SJCRH30 (cell line): ENCODE data around the gene LTBP1. TPM values are rescaled to one million over a fixed set of nuclear protein-coding genes. Genes with fewer than 3 reads are reported as not detected.
A peak's percentile ranks its signal among the peaks of the same experiment; 100 is the strongest.

Experiments
- DNase-seq, 2 experiments: peaks; one replicate each; pipeline ENCODE4 v3.0.0-alpha.2; 2015 to 2020
- H3K27ac ChIP-seq: fragments of 250-450 bp; sonication (Bioruptor Pico); 2 replicates; pipeline ENCODE4 v1.5.1; 2020; ENCODE audit warnings: mild to moderate bottlenecking, moderate library complexity
- H3K27me3 ChIP-seq: fragments of 250-450 bp; sonication (Bioruptor Pico); 2 replicates; pipeline ENCODE4 v1.5.1; 2020; ENCODE audit warnings: mild to moderate bottlenecking, moderate library complexity
- H3K36me3 ChIP-seq: fragments of 250-450 bp; sonication (Bioruptor Pico); 2 replicates; pipeline ENCODE4 v1.5.1; 2020; ENCODE audit warnings: mild to moderate bottlenecking, moderate library complexity
- H3K4me1 ChIP-seq: fragments of 250-450 bp; sonication (Bioruptor Pico); 2 replicates; pipeline ENCODE4 v1.5.1; 2020; ENCODE audit warnings: mild to moderate bottlenecking, moderate library complexity
- H3K4me3 ChIP-seq: fragments of 250-450 bp; sonication (Bioruptor Pico); 2 replicates; pipeline ENCODE4 v1.5.1; 2020; ENCODE audit warnings: mild to moderate bottlenecking, moderate library complexity
- H3K9me3 ChIP-seq: fragments of 250-450 bp; sonication (Bioruptor Pico); replicated peaks from 2 replicates; pipeline ENCODE4 v1.5.1; 2020; ENCODE audit warnings: mild to moderate bottlenecking, moderate library complexity
- total RNA-seq: library from RNA; depleted of rRNA; stranded (reverse); fragments of >200 nt; shearing (Covaris generic); gene quantifications from 2 replicates; pipeline ENCODE4 v1.2.3, GENCODE V29; 2014

Gene LTBP1
- total RNA-seq, 1 experiment from 2014 or later = 63.1 TPM

- peak; percentile 54 to 72 for DNase-seq
- H3K27ac ChIP-seq = peak overlapping the region; percentile 25
- no peak overlapping the region for H3K4me3 ChIP-seq
Observed at GRCh38 chr2:33069894-33070651, 123.3 kb downstream of the LTBP1 start.

DNA sequence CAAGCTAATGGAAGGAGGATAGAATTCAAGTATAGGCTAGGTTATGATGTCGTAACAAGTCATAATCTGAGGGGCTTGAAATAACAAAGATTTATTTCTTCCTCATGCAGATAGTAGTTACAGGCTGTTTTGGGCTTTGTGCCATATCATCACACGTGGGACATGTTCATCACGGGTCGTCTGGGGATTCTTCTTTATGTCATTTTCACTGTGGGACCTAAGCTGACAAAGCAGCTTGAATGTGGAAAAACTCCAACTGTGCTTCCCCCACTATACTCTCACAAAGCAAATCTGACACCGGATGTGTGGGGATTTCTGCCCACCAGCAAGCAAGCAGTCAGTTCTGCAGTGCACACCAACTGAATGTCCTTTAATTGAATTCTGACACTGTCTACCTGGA lies 124.8 kb downstream of the LTBP1 start:
- H3K9me3 ChIP-seq = no peaks in the 10 kb centered on the region
- H3K4me1 ChIP-seq = peaks cover 32% of the 10 kb centered on the region
- no peaks in the 10 kb centered on the region for H3K36me3 ChIP-seq
- no peak overlapping the region for H3K27ac ChIP-seq
- DNase-seq = no peak
- H3K4me3 ChIP-seq = no peak overlapping the region
- H3K27me3 ChIP-seq = no peaks in the 10 kb centered on the region

More at GRCh38 chr2:33069894-33070651, 123.3 kb downstream of the LTBP1 start:
- H3K36me3 ChIP-seq = no peaks in the 10 kb centered on the region
- peaks cover 32% of the 10 kb centered on the region for H3K4me1 ChIP-seq
- H3K27me3 ChIP-seq = no peaks in the 10 kb centered on the region
- H3K9me3 ChIP-seq = no peaks in the 10 kb centered on the region; the same call in 1 of the 2 replicates

DNA sequence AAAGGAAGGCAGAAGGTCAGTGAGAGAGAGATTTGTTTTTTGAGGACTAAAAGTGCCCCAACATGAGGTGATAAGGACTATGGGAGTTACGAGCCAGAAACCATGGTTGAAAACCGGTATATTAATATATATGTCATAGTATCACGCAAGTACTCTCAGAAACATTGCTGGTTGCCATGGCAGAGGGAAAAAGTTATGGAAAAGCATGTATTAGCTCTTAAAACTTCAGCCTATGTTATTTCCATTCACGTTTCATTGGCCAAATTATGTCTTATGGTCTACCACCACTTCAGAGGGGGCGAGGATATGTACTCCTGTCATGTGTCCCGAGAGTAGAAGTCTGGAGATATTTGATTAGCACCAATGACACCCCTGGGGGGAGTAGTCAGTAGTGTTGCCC lies 125.9 kb downstream of the LTBP1 start:
- Histone ChIP-seq H3K9me3 (no peaks in the 10 kb centered on the region), H3K36me3 (no peaks in the 10 kb centered on the region), H3K4me1 (peaks cover 24% of the 10 kb centered on the region), H3K4me3 (no peak overlapping the region), H3K27me3 (no peaks in the 10 kb centered on the region), H3K27ac (no peak overlapping the region)
- no peak for DNase-seq

GRCh38 chr2:33073018-33073417 lies 126.3 kb downstream of the LTBP1 start:
- Histone ChIP-seq H3K27ac (no peak overlapping the region), H3K36me3 (no peaks in the 10 kb centered on the region), H3K4me3 (no peak overlapping the region), H3K27me3 (no peaks in the 10 kb centered on the region), H3K4me1 (peaks cover 20% of the 10 kb centered on the region), H3K9me3 (no peaks in the 10 kb centered on the region)
- DNase-seq = no peak

DNA sequence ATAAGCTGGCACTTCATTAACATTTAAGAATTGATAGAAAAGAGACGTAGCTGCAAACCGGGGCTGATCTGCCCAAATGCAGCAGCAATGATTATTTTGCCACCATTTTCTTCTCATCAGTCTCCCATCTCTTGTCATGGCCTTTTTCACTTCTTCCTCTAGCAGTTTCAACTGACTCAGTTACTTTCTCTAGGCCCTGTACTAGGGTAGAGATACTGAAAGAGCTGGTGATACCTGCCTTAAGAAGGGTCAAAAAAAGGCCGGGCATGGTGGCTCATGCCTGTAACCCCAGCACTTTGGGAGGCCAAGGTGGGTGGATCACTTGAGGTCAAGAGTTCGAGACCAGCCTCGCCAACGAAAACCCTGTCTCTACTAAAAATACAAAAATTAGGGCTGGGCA lies 127.4 kb downstream of the LTBP1 start:
- H3K9me3 ChIP-seq = no peaks in the 10 kb centered on the region
- no peaks in the 10 kb centered on the region for H3K27me3 ChIP-seq
- H3K4me1 ChIP-seq = peaks cover 14% of the 10 kb centered on the region
- H3K27ac ChIP-seq = no peak overlapping the region
- no peak for DNase-seq
- H3K36me3 ChIP-seq = no peaks in the 10 kb centered on the region
- H3K4me3 ChIP-seq = no peak overlapping the region

DNA sequence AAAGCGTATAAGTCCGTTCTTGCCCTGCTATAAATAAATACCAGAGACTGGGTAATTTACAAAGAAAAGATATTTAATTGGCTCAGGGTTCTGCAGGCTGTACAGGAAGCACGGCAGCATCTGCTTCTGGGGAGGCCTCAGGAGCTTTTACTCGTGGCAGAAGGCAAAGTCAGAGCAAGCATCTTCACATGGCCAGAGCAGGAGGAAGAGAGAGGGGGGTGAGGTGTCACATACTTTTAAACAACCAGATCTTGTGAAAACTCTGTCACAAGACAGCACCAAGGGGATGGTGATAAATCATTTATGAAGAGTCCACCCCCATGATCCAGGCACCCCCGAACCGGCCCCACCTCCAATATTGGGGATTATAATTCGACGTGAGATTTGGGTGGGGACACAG lies 130.6 kb downstream of the LTBP1 start:
- H3K9me3 ChIP-seq = no peaks in the 10 kb centered on the region
- no peak for DNase-seq
- H3K4me3 ChIP-seq = no peak overlapping the region
- no peak overlapping the region for H3K27ac ChIP-seq
- no peaks in the 10 kb centered on the region for H3K27me3 ChIP-seq
- no peaks in the 10 kb centered on the region for H3K36me3 ChIP-seq
- no peaks in the 10 kb centered on the region for H3K4me1 ChIP-seq

GRCh38 chr2:33077844-33078243 lies 131.1 kb downstream of the LTBP1 start:
- Histone ChIP-seq H3K9me3 (no peaks in the 10 kb centered on the region), H3K27me3 (no peaks in the 10 kb centered on the region), H3K4me1 (no peaks in the 10 kb centered on the region), H3K4me3 (no peak overlapping the region), H3K27ac (no peak overlapping the region), H3K36me3 (no peaks in the 10 kb centered on the region)
- DNase-seq = no peak

DNA sequence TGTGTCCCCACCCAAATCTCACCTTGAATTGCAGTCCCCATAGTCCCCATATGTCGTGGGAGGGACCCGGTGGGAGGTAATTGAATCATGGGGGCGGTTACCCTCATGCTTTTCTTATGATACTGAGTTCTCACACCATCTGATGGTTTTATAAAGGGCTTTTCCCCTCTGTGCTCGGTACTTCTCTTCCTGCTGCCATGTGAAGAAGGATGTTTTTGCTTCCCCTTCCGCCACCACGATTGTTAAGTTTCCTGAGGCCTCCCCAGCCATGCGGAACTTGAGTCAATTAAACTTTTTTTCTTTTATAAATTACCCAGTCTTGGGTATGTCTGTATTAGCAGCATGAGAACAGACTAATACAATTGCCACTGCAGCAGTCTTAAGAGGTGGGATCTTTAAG lies 134.9 kb downstream of the LTBP1 start:
- Histone ChIP-seq H3K27ac (no peak overlapping the region), H3K36me3 (no peaks in the 10 kb centered on the region), H3K27me3 (no peaks in the 10 kb centered on the region), H3K4me1 (peaks cover 9% of the 10 kb centered on the region), H3K9me3 (no peaks in the 10 kb centered on the region), H3K4me3 (no peak overlapping the region)
- DNase-seq = no peak

GRCh38 chr2:33083699-33084387 lies 137.1 kb downstream of the LTBP1 start:
- no peaks in the 10 kb centered on the region for H3K36me3 ChIP-seq
- DNase-seq = no peak
- no peak overlapping the region for H3K4me3 ChIP-seq
- no peaks in the 10 kb centered on the region for H3K9me3 ChIP-seq
- peaks cover 10% of the 10 kb centered on the region for H3K4me1 ChIP-seq
- H3K27me3 ChIP-seq = no peaks in the 10 kb centered on the region
- no peak overlapping the region for H3K27ac ChIP-seq

DNA sequence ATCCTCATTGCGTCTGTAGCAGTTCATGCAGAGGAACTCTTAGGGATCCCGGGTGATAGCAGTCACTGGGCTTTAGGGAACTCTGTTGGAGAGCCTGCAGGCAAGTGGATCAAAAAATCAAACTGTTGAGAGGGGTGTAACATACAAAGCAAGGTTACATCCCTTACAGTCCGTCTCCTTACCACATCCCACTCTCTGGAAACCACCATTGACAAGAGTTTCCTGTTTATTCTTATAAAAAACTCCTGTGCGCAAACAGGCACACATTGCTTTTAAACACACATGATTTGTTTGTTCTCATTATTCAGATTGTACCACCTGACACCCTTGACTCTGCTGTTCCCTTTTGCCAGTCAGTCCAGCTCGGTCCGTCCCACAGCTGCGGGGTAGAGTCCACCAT lies 137.7 kb downstream of the LTBP1 start:
- H3K27ac ChIP-seq = no peak overlapping the region
- peaks cover 10% of the 10 kb centered on the region for H3K4me1 ChIP-seq
- no peaks in the 10 kb centered on the region for H3K9me3 ChIP-seq
- H3K4me3 ChIP-seq = no peak overlapping the region
- H3K27me3 ChIP-seq = no peaks in the 10 kb centered on the region
- H3K36me3 ChIP-seq = no peaks in the 10 kb centered on the region
- no peak for DNase-seq

- H3K4me3 ChIP-seq = no peak overlapping the region
- no peaks in the 10 kb centered on the region for H3K36me3 ChIP-seq
- H3K27me3 ChIP-seq = no peaks in the 10 kb centered on the region
- H3K4me1 ChIP-seq = peaks cover 10% of the 10 kb centered on the region
- H3K27ac ChIP-seq = no peak overlapping the region
- DNase-seq = peak in 1 of 2 experiments; percentile 27
- no peaks in the 10 kb centered on the region for H3K9me3 ChIP-seq
Observed at GRCh38 chr2:33085646-33086045, 138.9 kb downstream of the LTBP1 start.

GRCh38 chr2:33086400-33087015 lies 139.8 kb downstream of the LTBP1 start:
- Histone ChIP-seq H3K36me3 (no peaks in the 10 kb centered on the region), H3K27me3 (no peaks in the 10 kb centered on the region), H3K4me1 (peaks cover 10% of the 10 kb centered on the region), H3K9me3 (no peaks in the 10 kb centered on the region), H3K27ac (no peak overlapping the region), H3K4me3 (no peak overlapping the region)
- DNase-seq = peak; percentile 17 to 54

DNA sequence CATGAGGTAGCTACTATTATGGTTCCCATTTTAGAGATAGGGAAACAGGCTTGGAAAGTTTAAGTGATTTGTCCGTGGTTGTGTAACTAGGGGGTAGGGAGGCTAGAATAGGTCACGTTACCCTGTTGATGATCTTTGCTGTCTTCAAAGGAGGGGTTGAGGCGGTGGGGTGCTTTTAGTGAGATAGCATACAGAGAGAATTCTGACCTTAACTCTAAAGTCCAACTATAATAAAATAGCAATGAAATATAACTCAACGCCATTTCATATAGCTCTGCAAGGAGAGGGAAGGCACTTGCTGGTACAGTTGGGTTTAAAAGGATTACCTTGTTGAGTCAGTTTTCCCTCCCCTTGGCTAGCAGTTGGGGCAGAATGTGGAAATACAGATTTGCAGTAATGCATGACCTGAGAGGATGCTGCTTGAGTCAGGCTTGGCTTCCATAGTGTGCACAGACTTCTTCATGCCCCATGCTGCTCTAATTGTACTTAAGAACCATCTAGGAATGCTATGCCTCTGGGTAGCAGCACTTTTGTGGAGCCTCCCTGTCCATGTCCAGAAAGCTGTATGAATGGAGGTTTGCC lies 143.9 kb downstream of the LTBP1 start:
- DNase-seq = no peak
- H3K36me3 ChIP-seq = no peaks in the 10 kb centered on the region
- no peaks in the 10 kb centered on the region for H3K9me3 ChIP-seq
- H3K4me1 ChIP-seq = peaks cover 10% of the 10 kb centered on the region
- no peak overlapping the region for H3K4me3 ChIP-seq
- no peaks in the 10 kb centered on the region for H3K27me3 ChIP-seq
- no peak overlapping the region for H3K27ac ChIP-seq

- no peak for DNase-seq
- Histone ChIP-seq H3K9me3 (no peaks in the 10 kb centered on the region), H3K4me1 (peaks cover 2% of the 10 kb centered on the region), H3K27ac (no peak overlapping the region), H3K27me3 (no peaks in the 10 kb centered on the region), H3K4me3 (no peak overlapping the region), H3K36me3 (no peaks in the 10 kb centered on the region)
Observed at GRCh38 chr2:33091541-33092123, 144.9 kb downstream of the LTBP1 start.
